NK-92 (cell line): ENCODE results near the gene PCDHA7.
"Not testable (repeated sequence)": the region's sequence is repeated elsewhere in the genome, so short reads cannot be mapped to it uniquely, and the experiment has no call there.

ENCODE experiments used
- DNase-seq: peaks from one replicate; lab custom pipeline; 2025; ENCODE audit not compliant: unreplicated experiment; lab: John Stamatoyannopoulos, UW

PCDHA7 gene

DNA sequence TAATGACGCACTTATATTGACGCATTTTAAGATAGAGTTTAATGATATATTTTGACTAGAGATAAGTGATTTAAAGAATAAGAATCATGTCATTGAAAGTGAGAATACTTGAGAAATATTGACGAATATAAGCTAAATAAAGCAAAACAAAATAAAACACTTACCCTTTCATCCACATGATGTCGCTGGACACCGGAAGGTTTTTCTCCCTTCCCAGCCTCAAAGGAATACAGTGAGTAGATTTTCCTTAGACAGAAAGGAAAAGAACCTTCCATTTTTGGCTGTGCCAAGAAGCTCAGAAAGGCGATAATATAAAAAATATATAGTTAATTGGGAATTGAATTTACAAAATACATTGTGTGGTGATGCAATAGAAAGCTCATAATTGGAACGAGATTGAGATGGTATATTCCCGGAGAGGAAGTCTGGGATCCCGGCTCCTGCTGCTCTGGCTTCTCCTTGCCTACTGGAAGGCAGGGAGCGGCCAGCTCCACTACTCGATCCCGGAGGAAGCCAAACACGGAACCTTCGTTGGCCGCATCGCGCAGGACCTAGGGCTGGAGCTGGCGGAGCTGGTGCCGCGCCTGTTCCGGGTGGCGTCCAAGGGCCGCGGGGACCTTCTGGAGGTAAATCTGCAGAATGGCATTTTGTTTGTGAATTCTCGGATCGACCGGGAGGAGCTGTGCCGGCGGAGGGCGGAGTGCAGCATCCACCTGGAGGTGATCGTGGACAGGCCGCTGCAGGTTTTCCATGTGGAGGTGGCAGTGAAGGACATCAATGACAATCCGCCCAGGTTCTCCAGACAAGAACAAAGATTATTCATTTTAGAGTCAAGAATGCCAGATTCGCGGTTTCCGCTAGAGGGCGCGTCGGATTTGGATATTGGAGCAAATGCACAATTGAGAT is 12.4 kb upstream of the PCDHA7 start, which contains the start of gene PCDHA5:
Gene PCDHA5 (plus strand): TSS at position 239 of the 906 bp plus-strand sequence.
- no peak for DNase-seq

DNA sequence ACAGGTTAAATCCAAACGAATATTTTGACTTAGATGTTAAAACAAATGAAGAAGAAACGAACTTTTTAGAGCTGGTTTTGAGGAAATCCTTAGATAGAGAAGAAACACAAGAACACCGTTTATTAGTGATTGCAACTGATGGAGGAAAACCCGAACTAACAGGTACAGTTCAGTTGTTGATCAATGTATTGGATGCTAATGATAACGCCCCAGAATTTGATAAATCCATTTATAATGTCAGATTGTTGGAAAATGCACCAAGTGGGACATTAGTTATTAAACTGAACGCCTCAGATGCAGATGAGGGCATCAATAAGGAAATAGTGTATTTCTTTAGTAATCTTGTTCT is 11.8 kb upstream of the PCDHA7 start:
- no peak for DNase-seq

DNA sequence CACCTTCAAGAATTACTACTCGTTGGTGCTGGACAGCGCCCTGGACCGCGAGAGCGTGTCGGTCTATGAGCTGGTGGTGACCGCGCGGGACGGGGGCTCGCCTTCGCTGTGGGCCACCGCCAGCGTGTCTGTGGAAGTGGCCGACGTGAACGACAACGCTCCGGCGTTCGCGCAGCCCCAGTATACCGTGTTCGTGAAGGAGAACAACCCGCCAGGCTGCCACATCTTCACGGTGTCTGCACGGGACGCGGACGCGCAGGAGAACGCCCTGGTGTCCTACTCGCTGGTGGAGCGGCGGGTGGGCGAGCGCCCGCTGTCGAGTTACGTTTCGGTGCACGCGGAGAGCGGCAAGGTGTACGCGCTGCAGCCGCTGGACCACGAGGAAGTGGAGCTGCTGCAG is 11.1 kb upstream of the PCDHA7 start:
- DNase-seq = not testable (repeated sequence)

DNA sequence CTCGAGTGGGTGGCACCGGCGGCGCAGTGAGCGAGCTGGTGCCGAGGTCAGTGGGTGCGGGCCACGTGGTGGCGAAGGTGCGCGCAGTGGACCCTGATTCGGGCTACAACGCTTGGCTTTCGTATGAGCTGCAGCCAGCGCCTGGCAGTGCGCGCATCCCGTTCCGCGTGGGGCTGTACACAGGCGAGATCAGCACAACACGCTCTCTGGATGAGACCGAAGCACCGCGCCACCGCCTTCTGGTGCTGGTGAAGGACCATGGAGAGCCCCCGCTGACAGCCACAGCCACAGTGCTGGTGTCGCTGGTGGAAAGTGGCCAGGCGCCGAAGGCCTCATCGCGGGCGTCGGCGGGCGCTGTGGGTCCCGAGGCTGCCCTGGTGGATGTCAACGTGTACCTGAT is 10.6 kb upstream of the PCDHA7 start:
- DNase-seq = no peak

- no peak for DNase-seq
Observed at GRCh38 chr5:140827704-140828361, 6.2 kb upstream of the PCDHA7 start, which contains the start of gene PCDHA6. Gene PCDHA6, plus strand, starts transcription at chr5:140827960. Its CDS starts 132 bp downstream, at chr5:140828092.

DNA sequence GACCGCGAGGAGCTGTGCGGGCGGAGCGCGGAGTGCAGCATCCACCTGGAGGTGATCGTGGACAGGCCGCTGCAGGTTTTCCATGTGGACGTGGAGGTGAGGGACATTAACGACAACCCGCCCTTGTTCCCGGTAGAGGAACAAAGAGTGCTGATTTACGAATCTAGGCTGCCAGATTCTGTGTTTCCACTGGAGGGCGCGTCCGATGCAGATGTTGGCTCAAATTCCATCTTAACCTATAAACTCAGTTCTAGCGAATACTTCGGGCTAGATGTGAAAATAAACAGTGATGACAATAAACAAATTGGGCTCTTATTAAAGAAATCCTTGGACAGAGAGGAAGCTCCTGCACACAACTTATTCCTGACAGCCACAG is 5.7 kb upstream of the PCDHA7 start:
- no peak for DNase-seq

DNA sequence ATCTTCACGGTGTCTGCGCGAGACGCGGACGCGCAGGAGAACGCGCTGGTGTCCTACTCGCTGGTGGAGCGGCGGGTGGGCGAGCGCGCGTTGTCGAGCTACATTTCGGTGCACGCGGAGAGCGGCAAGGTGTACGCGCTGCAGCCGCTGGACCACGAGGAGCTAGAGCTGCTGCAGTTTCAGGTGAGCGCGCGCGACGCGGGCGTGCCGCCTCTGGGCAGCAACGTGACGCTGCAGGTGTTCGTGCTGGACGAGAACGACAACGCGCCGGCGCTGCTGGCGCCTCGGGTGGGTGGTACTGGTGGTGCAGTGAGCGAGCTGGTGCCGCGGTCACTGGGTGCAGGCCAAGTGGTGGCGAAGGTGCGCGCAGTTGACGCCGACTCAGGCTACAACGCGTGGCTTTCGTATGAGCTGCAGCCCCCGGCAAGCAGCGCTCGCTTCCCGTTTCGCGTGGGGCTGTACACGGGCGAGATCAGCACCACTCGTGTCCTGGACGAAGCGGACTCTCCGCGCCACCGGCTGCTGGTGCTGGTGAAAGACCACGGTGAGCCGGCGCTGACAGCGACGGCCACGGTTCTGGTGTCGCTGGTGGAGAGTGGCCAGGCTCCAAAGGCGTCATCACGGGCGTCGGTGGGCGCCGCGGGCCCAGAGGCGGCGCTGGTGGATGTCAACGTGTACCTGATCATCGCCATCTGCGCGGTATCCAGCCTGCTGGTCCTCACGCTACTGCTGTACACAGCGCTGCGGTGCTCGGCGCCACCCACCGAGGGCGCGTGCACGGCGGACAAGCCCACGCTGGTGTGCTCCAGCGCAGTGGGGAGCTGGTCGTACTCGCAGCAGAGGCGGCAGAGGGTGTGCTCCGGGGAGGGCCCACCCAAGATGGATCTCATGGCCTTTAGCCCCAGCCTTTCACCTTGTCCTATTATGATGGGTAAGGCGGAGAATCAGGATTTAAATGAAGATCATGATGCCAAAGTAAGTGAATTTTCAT is 4.3 kb upstream of the PCDHA7 start:
- not testable (repeated sequence) for DNase-seq

- DNase-seq = not testable (repeated sequence)
Observed at GRCh38 chr5:140834439-140835008, 455 bp downstream of the PCDHA7 start.

DNA sequence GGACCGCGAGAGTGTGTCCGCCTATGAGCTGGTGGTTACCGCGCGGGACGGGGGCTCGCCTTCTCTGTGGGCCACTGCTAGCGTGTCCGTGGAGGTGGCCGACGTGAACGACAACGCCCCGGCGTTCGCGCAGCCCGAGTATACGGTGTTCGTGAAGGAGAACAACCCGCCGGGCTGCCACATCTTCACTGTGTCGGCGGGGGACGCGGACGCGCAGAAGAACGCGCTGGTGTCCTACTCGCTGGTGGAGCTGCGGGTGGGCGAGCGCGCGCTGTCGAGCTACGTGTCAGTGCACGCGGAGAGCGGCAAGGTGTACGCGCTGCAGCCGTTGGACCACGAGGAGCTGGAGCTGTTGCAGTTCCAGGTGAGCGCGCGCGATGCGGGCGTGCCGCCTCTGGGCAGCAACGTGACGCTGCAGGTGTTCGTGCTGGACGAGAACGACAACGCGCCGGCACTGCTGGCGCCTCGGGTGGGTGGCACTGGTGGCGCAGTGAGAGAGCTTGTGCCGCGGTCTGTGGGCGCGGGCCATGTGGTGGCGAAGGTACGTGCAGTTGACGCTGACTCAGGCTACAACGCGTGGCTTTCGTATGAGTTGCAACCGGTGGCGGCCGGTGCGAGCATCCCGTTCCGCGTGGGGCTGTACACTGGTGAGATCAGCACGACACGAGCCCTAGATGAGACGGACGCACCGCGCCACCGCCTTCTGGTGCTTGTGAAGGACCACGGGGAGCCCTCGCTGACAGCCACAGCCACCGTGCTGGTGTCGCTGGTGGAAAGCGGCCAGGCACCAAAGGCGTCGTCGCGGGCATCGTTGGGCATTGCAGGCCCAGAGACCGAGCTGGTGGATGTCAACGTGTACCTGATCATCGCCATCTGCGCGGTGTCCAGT is 1.8 kb downstream of the PCDHA7 start:
- no peak for DNase-seq

- DNase-seq = no peak
Observed at GRCh38 chr5:140840978-140841962, 7.2 kb downstream of the PCDHA7 start, which contains the start of gene PCDHA8. Gene PCDHA8, plus strand, starts transcription at chr5:140841187. Its CDS starts 135 bp downstream, at chr5:140841322.

- no peak for DNase-seq
Observed at GRCh38 chr5:140842798-140843733, 9.0 kb downstream of the PCDHA7 start.

GRCh38 chr5:140848139-140849102 is 14.4 kb downstream of the PCDHA7 start, which contains the start of gene PCDHA9:
Gene PCDHA9, plus strand, starts transcription at chr5:140848382. Its CDS starts 114 bp downstream, at chr5:140848496.
- not testable (repeated sequence) for DNase-seq

GRCh38 chr5:140849831-140850634 is 16.0 kb downstream of the PCDHA7 start:
- not testable (repeated sequence) for DNase-seq

DNA sequence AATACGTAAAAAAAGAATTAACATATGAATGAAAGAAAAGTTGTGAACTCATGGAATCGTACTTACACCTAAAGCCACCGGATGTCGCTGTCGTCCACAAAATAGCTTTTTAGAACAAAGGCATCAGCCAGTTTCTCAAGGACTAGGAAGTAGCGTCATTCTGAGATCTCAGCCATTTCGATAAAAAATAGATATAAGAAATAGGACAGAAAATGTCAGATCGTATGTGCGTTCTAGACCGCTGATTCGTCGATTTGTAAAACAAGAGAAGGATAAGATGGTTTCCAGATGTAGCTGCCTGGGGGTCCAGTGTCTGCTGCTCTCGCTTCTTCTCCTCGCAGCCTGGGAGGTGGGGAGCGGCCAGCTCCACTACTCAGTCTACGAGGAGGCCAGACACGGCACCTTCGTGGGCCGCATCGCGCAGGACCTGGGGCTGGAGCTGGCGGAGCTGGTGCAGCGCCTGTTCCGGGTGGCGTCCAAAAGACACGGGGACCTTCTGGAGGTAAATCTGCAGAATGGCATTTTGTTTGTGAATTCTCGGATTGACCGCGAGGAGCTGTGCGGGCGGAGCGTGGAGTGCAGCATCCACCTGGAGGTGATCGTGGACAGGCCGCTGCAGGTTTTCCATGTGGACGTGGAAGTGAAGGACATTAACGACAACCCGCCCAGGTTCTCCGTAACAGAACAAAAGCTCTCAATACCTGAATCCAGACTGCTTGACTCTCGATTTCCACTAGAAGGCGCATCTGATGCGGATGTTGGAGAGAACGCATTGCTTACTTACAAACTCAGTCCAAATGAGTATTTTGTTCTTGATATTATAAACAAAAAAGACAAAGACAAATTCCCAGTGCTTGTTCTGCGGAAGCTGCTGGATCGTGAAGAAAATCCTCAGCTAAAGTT is 22.0 kb downstream of the PCDHA7 start, which contains the start of gene PCDHA10:
Gene PCDHA10 (plus strand): TSS at position 126 of the 903 bp plus-strand sequence. CDS start 152 bp downstream, at position 278.
- no peak for DNase-seq
